ENCODE measurements around the gene PAX7.

The PAX7 gene

DNA sequence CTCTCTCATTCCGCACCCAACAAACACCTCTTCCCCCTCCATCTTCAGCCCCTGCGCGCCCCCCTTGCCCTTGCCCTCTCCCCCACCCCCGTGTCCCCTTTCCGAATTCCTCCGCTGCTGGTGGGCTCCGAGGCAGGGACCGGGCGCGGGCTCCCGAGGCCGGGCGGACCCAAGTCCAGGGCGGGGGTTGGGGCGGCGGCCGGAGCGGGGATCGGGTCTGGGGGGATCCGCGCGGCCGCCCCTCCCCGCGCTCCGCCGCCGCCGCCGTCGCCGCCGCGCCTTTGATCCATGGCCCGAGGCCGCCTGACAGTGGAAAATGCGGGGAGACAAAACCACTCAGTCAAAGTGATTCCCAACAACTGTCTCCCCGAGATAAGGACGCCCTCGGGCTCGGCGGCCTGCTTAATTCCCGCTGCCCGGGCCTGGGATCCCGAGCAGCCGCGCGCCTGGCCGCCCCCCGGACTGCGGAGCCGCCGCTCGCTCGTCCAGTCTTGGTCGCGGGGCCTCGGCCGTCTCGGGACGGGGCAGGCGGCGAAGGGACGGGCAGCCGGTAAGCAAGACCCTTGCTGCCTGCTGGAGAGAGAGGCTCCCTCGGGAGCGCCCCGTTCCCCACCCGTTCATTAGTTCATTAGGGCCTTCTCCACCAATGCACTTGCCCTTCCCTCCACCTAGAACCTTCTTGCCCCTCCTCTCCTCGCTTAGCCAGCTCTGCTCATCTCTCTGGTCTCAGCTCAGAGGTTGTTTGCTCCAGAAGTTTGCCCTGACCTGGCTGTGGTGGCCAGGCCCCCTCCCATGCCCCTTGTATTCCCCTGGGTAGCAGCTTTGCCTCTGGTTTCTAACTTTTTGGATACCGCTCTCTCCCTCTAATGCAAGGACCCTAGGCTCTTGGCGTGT, 86.4 kb downstream of the PAX7 start:
- ChIA-PET POLR2A (no interaction called here), CTCF (no interaction called here)
- peaks cover 0 to 2% (median 0%) of the 10 kb centered on the region in 4 experiments for H3K4me1 ChIP-seq (ENCODE audit: control extremely low read depth in 1 of 4, control insufficient read depth in 4 of 4, insufficient read depth in 4 of 4, low read length in 3 of 4)
- 6% methylated on average over 57 of the region's 72 CpGs for WGBS (ENCODE audit: insufficient coverage)
- H3K4me3 ChIP-seq (ENCODE audit: control insufficient read depth in 1 of 7, extremely low read depth in 1 of 7, insufficient read depth in 4 of 7, low read depth in 2 of 7, low read length in 6 of 7): no peak overlapping the region
- H3K27ac ChIP-seq (ENCODE audit: insufficient read depth in 1 of 2, low read depth in 1 of 2, low read length in 2 of 2, poor library complexity in 1 of 2, severe bottlenecking in 2 of 2): no peak overlapping the region
- H3K9me3 ChIP-seq (ENCODE audit: control extremely low read depth in 1 of 5, control insufficient read depth in 4 of 5, insufficient read depth in 2 of 5, low read depth in 1 of 5, low read length in 4 of 5): no peaks in the 10 kb centered on the region
- H3K36me3 ChIP-seq (ENCODE audit: control insufficient read depth in 4 of 4, insufficient read depth in 4 of 4, low read length in 3 of 4): no peaks in the 10 kb centered on the region
- DNase-seq: no peak
- peaks cover 3 to 94% (median 44%) of the 10 kb centered on the region in 5 experiments for H3K27me3 ChIP-seq (replicated peaks in 2 of 5; ENCODE audit: control insufficient read depth in 4 of 5, insufficient read depth in 5 of 5, low read length in 4 of 5)

DNA sequence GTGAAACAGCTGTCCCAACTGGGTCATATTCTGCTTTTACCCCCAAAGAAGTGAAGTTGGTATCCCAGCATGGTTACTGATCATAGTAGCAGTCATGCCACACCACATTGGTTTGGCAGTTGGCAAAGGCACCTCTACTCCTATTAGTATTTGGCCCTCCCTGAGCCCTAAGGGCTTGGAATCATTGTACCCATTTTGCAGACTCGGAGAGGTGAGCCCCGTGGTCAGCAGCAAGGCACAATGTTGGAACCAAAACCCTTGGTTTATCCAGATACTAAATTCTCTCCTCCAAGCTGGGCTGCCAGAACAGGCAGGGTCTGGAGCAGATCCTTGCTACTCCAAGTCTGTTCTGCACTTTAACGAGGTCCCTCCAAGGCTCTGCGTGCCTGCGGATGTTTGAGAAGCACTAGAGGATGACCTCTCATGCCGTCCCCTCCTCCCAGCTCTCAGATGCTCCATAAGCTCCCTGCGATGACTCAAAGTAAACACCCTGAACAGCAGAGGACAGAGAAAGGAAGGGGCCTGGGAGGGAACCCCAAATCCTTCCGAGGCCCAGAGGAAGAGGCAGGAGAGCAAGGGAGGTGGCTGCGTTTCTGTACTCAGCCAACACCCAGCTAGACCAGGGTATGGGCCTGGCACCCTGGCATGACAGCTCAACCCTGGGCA, 89.3 kb downstream of the PAX7 start:
- CTCF ChIA-PET: no interaction called here
- Histone ChIP-seq H3K4me1 (ENCODE audit: control extremely low read depth in 1 of 4, control insufficient read depth in 4 of 4, insufficient read depth in 4 of 4, low read length in 3 of 4) (peaks cover 0 to 2% (median 0%) of the 10 kb centered on the region in 4 experiments), H3K27me3 (replicated peaks in 2 of 5; ENCODE audit: control insufficient read depth in 4 of 5, insufficient read depth in 5 of 5, low read length in 4 of 5) (peaks cover 10 to 100% (median 59%) of the 10 kb centered on the region in 5 experiments), H3K27ac (ENCODE audit: insufficient read depth in 1 of 2, low read depth in 1 of 2, low read length in 2 of 2, poor library complexity in 1 of 2, severe bottlenecking in 2 of 2) (no peak overlapping the region), H3K36me3 (ENCODE audit: control insufficient read depth in 4 of 4, insufficient read depth in 4 of 4, low read length in 3 of 4) (no peaks in the 10 kb centered on the region), H3K9me3 (ENCODE audit: control extremely low read depth in 1 of 5, control insufficient read depth in 4 of 5, insufficient read depth in 2 of 5, low read depth in 1 of 5, low read length in 4 of 5) (no peaks in the 10 kb centered on the region), H3K4me3 (ENCODE audit: control insufficient read depth in 1 of 7, extremely low read depth in 1 of 7, insufficient read depth in 4 of 7, low read depth in 2 of 7, low read length in 6 of 7) (no peak overlapping the region)
- POLR2A ChIA-PET: no interaction called here
- DNase-seq: no peak
- WGBS (ENCODE audit: insufficient coverage): 78% methylated on average over 8 of the region's 9 CpGs

DNA sequence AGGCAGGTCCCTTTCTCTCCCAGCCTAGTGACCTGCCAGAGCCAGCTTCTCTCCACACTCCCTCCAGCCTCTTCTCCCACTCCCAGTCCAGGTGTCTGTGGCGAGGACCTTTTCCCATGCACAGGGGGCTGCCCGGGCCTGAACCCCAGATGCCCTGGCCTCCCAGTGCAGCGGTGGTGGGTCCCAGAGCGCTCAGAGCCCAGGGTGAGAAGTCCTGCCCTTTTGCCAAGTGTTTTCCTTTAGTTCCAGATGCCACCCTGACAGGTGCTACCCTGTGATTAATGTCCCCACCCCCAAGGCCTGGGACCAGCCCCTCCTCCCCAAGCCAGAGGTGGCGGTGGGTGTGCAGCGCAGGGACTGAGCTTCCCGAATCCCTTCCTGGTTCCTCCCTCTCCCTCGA, 90.4 kb downstream of the PAX7 start:
- ChIA-PET CTCF (no interaction called here), POLR2A (no interaction called here)
- WGBS (ENCODE audit: insufficient coverage): 71% methylated on average over 8 of the region's 8 CpGs
- no peaks in the 10 kb centered on the region for H3K9me3 ChIP-seq (ENCODE audit: control extremely low read depth in 1 of 5, control insufficient read depth in 4 of 5, insufficient read depth in 2 of 5, low read depth in 1 of 5, low read length in 4 of 5)
- H3K4me3 ChIP-seq (ENCODE audit: control insufficient read depth in 1 of 7, extremely low read depth in 1 of 7, insufficient read depth in 4 of 7, low read depth in 2 of 7, low read length in 6 of 7): no peak overlapping the region
- H3K36me3 ChIP-seq (ENCODE audit: control insufficient read depth in 4 of 4, insufficient read depth in 4 of 4, low read length in 3 of 4): no peaks in the 10 kb centered on the region
- H3K27me3 ChIP-seq (replicated peaks in 2 of 5; ENCODE audit: control insufficient read depth in 4 of 5, insufficient read depth in 5 of 5, low read length in 4 of 5): peaks cover 7 to 100% (median 64%) of the 10 kb centered on the region in 5 experiments
- no peak overlapping the region for H3K27ac ChIP-seq (ENCODE audit: insufficient read depth in 1 of 2, low read depth in 1 of 2, low read length in 2 of 2, poor library complexity in 1 of 2, severe bottlenecking in 2 of 2)
- H3K4me1 ChIP-seq (ENCODE audit: control extremely low read depth in 1 of 4, control insufficient read depth in 4 of 4, insufficient read depth in 4 of 4, low read length in 3 of 4): peaks cover 0 to 2% (median 0%) of the 10 kb centered on the region in 4 experiments
- no peak for DNase-seq

DNA sequence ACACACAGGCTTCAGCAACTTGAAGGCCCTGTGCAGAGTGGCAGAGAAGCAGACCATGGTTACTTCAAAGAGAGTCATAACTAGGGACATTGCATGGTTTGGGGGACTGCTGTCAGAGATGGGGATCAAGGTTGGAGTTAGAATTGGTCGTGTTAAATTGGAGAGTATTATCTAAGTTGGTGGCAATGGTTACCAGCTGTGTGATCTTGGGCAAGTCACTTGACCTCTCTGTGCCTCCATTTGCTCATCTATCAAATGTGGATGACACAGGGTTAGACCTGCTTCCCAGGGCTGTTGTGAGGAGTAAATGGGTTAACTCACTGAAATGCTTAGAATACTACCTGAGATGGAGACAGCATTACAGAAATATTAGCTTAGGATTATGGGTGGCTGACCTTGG, 91.1 kb downstream of the PAX7 start:
- no peaks in the 10 kb centered on the region for H3K9me3 ChIP-seq (ENCODE audit: control extremely low read depth in 1 of 5, control insufficient read depth in 4 of 5, insufficient read depth in 2 of 5, low read depth in 1 of 5, low read length in 4 of 5)
- WGBS (ENCODE audit: insufficient coverage): no CpG with 5 or more reads among the region's 1 CpG
- H3K4me1 ChIP-seq (ENCODE audit: control extremely low read depth in 1 of 4, control insufficient read depth in 4 of 4, insufficient read depth in 4 of 4, low read length in 3 of 4): peaks cover 0 to 2% (median 0%) of the 10 kb centered on the region in 4 experiments
- no peak overlapping the region for H3K4me3 ChIP-seq (ENCODE audit: control insufficient read depth in 1 of 7, extremely low read depth in 1 of 7, insufficient read depth in 4 of 7, low read depth in 2 of 7, low read length in 6 of 7)
- no peak overlapping the region for H3K27ac ChIP-seq (ENCODE audit: insufficient read depth in 1 of 2, low read depth in 1 of 2, low read length in 2 of 2, poor library complexity in 1 of 2, severe bottlenecking in 2 of 2)
- no peaks in the 10 kb centered on the region for H3K36me3 ChIP-seq (ENCODE audit: control insufficient read depth in 4 of 4, insufficient read depth in 4 of 4, low read length in 3 of 4)
- CTCF ChIA-PET: no interaction called here
- POLR2A ChIA-PET: no interaction called here
- no peak for DNase-seq
- H3K27me3 ChIP-seq (replicated peaks in 2 of 5; ENCODE audit: control insufficient read depth in 4 of 5, insufficient read depth in 5 of 5, low read length in 4 of 5): peaks cover 7 to 100% (median 59%) of the 10 kb centered on the region in 5 experiments

DNA sequence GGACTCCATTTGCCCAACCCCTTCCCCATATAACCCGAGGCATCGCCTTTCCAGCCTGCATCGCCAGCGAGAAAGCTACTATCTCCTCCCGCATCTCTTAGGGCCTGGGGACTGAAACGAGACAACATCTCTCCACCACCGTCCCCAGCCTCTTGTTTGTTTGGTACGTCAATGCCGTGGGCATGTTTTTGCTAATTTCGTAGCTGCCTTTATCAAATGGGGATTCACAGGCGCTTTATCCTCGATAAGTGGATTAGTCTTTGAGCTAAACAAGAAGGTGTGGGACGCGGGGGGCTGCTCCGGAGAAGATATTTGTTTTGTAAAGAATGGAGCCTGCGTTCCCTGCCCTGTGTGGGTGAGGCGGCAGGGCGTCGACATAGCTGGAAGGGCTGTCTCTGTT, 91.6 kb downstream of the PAX7 start:
- Histone ChIP-seq H3K36me3 (ENCODE audit: control insufficient read depth in 4 of 4, insufficient read depth in 4 of 4, low read length in 3 of 4) (no peaks in the 10 kb centered on the region), H3K9me3 (ENCODE audit: control extremely low read depth in 1 of 5, control insufficient read depth in 4 of 5, insufficient read depth in 2 of 5, low read depth in 1 of 5, low read length in 4 of 5) (no peaks in the 10 kb centered on the region), H3K4me1 (ENCODE audit: control extremely low read depth in 1 of 4, control insufficient read depth in 4 of 4, insufficient read depth in 4 of 4, low read length in 3 of 4) (no peaks in the 10 kb centered on the region), H3K27me3 (replicated peaks in 2 of 5; ENCODE audit: control insufficient read depth in 4 of 5, insufficient read depth in 5 of 5, low read length in 4 of 5) (peaks cover 10 to 100% (median 61%) of the 10 kb centered on the region in 5 experiments), H3K27ac (ENCODE audit: insufficient read depth in 1 of 2, low read depth in 1 of 2, low read length in 2 of 2, poor library complexity in 1 of 2, severe bottlenecking in 2 of 2) (no peak overlapping the region), H3K4me3 (ENCODE audit: control insufficient read depth in 1 of 7, extremely low read depth in 1 of 7, insufficient read depth in 4 of 7, low read depth in 2 of 7, low read length in 6 of 7) (no peak overlapping the region)
- ChIA-PET POLR2A (no interaction called here), CTCF (no interaction called here)
- WGBS (ENCODE audit: insufficient coverage): 72% methylated on average over 11 of the region's 19 CpGs
- DNase-seq: no peak

DNA sequence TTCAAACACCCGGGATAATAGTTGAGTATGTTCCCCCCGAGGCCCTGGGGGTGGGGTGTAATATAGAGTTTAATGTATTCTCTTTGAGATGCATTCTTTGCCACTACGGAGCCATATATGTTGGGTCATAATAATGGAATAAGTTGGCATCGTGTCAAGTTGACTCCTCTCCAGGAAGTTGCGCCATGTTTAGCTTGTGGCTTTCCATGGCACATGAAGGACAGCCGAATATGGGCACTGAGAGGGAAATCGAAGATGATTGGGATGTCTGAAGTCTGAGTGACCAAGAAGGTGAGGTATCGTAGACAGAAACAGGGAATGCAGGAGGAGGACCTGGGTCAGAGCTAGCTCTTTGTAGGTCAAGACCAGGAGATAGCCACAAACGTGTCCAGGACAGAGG, 92.6 kb downstream of the PAX7 start:
- 83% methylated on average over 7 of the region's 9 CpGs for WGBS (ENCODE audit: insufficient coverage)
- Histone ChIP-seq H3K27me3 (replicated peaks in 2 of 5; ENCODE audit: control insufficient read depth in 4 of 5, insufficient read depth in 5 of 5, low read length in 4 of 5) (peaks cover 10 to 100% (median 59%) of the 10 kb centered on the region in 5 experiments), H3K27ac (ENCODE audit: insufficient read depth in 1 of 2, low read depth in 1 of 2, low read length in 2 of 2, poor library complexity in 1 of 2, severe bottlenecking in 2 of 2) (no peak overlapping the region), H3K4me3 (ENCODE audit: control insufficient read depth in 1 of 7, extremely low read depth in 1 of 7, insufficient read depth in 4 of 7, low read depth in 2 of 7, low read length in 6 of 7) (no peak overlapping the region), H3K4me1 (ENCODE audit: control extremely low read depth in 1 of 4, control insufficient read depth in 4 of 4, insufficient read depth in 4 of 4, low read length in 3 of 4) (no peaks in the 10 kb centered on the region), H3K36me3 (ENCODE audit: control insufficient read depth in 4 of 4, insufficient read depth in 4 of 4, low read length in 3 of 4) (no peaks in the 10 kb centered on the region), H3K9me3 (ENCODE audit: control extremely low read depth in 1 of 5, control insufficient read depth in 4 of 5, insufficient read depth in 2 of 5, low read depth in 1 of 5, low read length in 4 of 5) (no peaks in the 10 kb centered on the region)
- POLR2A ChIA-PET: no interaction called here
- DNase-seq: no peak
- CTCF ChIA-PET: no interaction called here

Data from common myeloid progenitor, CD34-positive (primary cell).